GM19351 (cell line): ENCODE measurements around the gene LRFN3.
"Not testable (repeated sequence)": the region's sequence is repeated elsewhere in the genome, so short reads cannot be mapped to it uniquely, and the experiment has no call there.

Experiments
- ATAC-seq: cut with Tn5 transposase; IDR thresholded peaks from one replicate; pipeline ENCODE4 v1.9.1; 2021; ENCODE audit warnings: mild to moderate bottlenecking, moderate library complexity; ENCODE audit not compliant: unreplicated experiment

The LRFN3 gene, protein sequence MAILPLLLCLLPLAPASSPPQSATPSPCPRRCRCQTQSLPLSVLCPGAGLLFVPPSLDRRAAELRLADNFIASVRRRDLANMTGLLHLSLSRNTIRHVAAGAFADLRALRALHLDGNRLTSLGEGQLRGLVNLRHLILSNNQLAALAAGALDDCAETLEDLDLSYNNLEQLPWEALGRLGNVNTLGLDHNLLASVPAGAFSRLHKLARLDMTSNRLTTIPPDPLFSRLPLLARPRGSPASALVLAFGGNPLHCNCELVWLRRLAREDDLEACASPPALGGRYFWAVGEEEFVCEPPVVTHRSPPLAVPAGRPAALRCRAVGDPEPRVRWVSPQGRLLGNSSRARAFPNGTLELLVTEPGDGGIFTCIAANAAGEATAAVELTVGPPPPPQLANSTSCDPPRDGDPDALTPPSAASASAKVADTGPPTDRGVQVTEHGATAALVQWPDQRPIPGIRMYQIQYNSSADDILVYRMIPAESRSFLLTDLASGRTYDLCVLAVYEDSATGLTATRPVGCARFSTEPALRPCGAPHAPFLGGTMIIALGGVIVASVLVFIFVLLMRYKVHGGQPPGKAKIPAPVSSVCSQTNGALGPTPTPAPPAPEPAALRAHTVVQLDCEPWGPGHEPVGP

GRCh38 chr19:35935911-35936737, at the start of gene LRFN3:
Gene LRFN3, plus strand, starts transcription at chr19:35936374. Its CDS starts 3,052 bp downstream, at chr19:35939426.
- ATAC-seq = no peak

- no peak for ATAC-seq
These were observed 49.0 kb upstream of the LRFN3 start for GRCh38 chr19:35887197-35887596.

GRCh38 chr19:35888398-35888797, 47.8 kb upstream of the LRFN3 start:
- ATAC-seq = no peak

DNA sequence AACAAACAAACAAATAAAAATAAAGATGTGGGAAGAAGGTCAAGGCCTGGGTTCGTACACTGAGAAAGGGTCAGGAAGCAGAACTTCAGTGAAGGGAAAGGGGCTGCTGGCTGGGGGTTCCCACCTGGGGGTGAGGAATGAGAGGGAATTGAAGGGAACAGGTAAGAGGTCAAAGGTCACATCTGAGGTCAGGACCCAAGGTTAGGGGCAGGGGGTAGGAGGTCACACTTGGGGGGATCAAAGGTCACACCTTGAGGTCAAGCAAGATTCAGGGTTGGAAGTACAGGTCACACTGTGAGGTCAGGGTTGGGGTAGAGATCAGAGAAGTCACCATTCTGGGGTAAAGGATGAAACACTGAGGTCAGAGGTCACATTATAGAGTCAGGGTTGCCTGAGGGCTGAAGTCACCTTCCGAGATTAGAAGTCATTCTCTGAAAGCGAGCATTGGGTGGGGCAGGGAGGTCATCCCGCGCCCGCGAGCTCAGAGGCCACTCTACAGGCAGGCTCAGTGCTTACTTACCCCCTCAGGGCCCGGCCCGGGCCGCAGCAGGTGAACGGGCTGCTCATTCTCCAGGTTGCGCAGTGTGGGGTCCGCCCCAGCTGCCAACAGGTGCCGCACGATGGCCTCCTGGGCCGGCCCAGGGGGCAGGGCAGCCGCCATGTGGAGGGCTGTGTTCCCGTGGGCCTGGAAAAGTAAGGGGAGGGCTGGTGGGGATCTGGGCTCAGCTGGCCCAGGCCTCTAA, 46.6 kb upstream of the LRFN3 start:
- no peak for ATAC-seq

DNA sequence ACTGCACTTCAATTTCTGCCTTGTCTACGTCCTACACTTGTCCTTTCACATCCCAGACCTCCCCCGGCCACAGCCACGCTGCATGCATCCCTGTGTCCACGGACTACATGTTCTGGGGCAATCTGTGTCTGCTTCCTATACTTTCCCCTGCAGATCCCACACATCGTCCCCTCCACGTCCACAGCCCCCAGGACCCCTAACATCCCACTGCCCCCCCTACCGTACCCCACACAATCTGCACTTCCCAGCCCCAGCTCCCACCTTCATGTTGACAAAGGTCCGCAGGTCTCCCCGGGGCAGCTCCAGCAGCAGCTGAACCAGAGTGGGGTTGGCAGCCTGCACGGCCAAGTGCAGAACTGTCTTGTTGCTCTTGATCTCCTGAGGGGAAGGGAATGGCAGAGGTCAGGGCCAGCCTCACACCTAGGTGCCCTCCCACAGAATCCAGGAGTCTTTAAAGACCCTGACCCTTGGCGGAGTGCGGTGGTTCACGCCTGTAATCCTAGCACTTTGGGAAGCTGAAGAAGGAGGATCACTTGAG, 46.0 kb upstream of the LRFN3 start:
- no peak for ATAC-seq

- not testable (repeated sequence) for ATAC-seq
These were observed 44.4 kb upstream of the LRFN3 start for GRCh38 chr19:35891819-35892218.

GRCh38 chr19:35894342-35894741, 41.8 kb upstream of the LRFN3 start:
- no peak for ATAC-seq

DNA sequence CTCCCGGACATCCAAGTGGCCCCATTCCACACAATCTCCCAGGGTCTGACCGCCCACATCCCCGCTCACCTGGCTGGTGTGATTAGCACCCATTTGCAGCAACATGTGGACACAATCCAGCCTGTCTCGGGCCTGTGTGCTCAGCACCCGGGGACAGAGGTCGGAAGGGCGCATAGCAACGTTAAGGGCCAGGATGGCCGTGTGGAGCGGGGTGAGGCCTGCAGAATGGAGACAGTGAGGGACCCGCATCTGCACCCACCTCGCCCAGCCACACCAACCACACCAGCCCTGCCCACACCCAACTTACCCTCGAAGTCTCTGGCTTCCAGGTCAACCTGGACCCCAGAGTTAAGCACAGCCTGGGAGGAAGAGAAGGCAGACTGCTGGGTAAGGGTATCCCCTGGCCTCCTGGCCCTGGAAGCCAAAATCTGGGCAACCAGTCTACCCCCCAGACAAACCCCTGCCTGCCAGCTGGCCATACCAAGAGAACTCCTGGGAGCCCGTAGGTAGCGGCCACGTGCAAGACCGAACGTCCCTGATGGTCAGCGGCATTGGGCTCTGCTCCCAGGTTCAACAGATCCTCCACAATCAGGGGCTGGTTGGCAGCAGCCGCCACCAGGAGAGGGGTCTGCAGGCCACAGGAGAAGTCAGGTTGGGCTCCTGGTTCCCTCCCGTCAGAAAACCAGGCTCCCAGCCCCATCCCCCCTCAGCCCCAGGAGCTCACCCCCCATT, 40.1 kb upstream of the LRFN3 start:
- ATAC-seq = no peak

- ATAC-seq = no peak
These were observed 39.5 kb upstream of the LRFN3 start for GRCh38 chr19:35896643-35897040.

- ATAC-seq = no peak
These were observed 38.3 kb upstream of the LRFN3 start for GRCh38 chr19:35897706-35898451.

GRCh38 chr19:35898499-35898809, 37.7 kb upstream of the LRFN3 start:
- ATAC-seq = no peak

DNA sequence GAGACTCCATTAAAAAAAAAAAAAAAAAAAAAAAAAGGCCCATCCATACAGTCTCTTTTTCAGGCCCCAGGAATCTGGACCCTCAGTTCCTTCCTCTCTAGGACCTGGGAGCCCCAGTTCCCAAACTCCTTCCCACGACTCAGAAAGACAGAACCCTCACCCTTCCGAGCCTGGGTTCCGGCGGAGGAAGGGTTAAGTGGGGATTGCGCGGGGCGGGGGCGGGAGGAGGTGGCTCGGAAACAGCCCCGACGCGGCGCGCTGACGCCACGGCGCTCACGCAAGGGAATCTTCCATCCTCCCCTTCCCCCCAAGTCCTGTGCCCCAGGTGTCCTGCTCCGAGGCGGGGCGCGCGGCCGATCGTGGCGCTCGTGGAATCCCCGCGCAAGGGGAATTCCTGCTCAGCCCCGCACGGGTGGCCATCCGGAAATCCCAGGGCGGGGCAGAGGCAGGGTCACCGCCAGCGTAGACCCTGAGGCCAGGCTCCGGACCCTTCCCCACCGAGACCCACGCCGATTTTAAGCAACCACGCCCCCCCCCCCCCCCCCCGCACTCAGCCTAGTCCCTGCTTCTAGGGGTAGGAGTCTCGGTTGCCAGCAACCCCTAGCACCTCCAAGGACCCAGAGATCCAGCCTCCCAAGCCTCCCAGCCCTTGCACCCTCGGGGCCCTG, 36.5 kb upstream of the LRFN3 start:
- ATAC-seq = peak; percentile 48

- no peak for ATAC-seq
These were observed 35.0 kb upstream of the LRFN3 start for GRCh38 chr19:35901055-35901644.

- ATAC-seq = no peak
These were observed 34.1 kb upstream of the LRFN3 start, which contains the start of gene HCST for GRCh38 chr19:35901854-35902661. Gene HCST, plus strand, starts transcription at chr19:35902529. Its CDS starts 65 bp downstream, at chr19:35902594.

- no peak for ATAC-seq
These were observed 33.2 kb upstream of the LRFN3 start for GRCh38 chr19:35902870-35903475.

DNA sequence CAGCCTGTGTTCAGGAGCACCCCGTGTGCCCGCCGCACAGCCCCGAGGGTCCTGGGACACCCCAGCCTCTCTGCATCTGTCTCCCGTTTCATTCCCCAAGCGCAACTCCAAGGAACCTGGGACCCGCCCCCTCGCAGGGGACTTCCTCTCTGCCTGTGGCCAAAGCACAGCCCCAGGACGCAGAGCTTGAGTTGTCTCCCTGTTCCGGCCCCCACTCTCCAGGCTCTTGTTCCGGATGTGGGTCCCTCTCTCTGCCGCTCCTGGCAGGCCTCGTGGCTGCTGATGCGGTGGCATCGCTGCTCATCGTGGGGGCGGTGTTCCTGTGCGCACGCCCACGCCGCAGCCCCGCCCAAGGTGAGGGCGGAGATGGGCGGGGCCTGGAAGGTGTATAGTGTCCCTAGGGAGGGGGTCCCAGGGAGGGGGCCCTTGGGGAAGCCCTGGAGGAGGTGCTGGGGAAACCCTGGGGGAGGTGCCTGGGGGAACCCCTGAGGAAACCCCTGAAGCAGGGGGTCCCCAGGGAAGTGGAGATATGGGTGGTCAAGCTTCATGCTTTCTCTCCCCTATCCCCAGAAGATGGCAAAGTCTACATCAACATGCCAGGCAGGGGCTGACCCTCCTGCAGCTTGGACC, 32.5 kb upstream of the LRFN3 start:
- peak; percentile 38 for ATAC-seq
